Measurements from ENCODE around the gene RTN4RL2.

The RTN4RL2 gene

GRCh38 chr11:57460022-57460757 is at the start of gene RTN4RL2:
Gene RTN4RL2, plus strand, starts transcription at chr11:57460528. Its CDS starts 338 bp downstream, at chr11:57460866.
- peak; percentile 49 for DNase-seq

GRCh38 chr11:57413681-57414080 is 46.6 kb upstream of the RTN4RL2 start:
- no peak for DNase-seq

- DNase-seq = no peak
Measured at GRCh38 chr11:57414612-57415212, 45.6 kb upstream of the RTN4RL2 start.

DNA sequence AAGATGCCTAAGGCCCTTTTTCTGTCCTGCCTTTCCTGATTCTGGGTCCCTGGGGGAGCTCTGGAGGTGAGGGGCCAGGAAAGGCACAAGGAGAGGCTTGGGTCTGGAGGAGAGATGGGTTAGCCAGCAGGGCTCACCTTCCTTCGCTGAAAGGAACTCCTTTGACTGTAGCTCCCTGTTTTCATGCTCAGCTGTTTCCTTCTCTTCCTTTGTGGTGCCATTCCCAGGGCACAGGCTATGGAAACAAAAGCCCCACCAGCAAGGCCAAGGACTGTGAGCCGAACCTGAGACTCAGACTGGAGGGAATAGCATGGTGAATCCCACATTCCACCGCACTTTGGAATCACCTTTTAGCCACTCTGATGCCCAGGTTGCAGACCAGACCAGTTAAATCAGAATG is 43.9 kb upstream of the RTN4RL2 start:
- DNase-seq = no peak

GRCh38 chr11:57417056-57417455 is 43.3 kb upstream of the RTN4RL2 start:
- DNase-seq = no peak

DNA sequence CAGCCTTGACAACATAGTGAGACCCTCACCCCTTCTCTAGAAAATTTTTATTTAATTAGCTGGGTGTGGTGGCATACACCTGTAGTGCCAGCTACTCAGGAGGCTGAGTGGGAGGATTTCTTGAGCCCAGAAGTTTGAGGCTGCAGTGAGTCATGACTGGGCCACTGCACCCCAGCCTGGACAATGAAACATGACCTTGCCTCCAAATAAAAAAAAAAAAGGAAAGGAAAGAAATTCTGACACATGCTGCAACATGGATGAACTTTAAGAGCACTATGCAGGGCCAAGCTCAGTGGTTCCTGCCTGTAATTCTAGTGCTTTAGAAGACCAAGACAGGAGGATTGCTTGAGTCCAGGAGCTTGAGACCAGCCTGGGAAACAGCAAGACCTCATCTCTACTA is 42.2 kb upstream of the RTN4RL2 start:
- no peak for DNase-seq

DNA sequence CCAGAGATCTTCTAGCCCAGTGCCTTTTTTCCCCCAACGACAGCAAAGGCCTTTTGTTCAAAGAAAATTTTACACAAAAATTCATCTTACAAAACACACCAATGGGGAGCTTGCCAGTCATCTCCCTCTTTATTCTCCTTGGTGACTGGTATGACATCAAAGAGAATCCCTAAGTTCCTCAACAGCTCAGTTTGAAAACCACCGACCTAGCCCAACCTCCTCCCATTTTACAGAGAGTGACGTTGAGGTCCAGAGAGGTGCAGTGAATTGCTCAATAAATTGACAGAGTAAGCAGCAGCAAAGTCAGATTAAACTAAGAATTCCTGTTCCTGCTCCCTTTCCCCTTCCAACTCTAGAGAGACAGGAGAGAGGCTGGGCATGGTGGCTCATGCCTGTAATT is 41.2 kb upstream of the RTN4RL2 start:
- no peak for DNase-seq

- no peak for DNase-seq
Measured at GRCh38 chr11:57421066-57421465, 39.3 kb upstream of the RTN4RL2 start.

DNA sequence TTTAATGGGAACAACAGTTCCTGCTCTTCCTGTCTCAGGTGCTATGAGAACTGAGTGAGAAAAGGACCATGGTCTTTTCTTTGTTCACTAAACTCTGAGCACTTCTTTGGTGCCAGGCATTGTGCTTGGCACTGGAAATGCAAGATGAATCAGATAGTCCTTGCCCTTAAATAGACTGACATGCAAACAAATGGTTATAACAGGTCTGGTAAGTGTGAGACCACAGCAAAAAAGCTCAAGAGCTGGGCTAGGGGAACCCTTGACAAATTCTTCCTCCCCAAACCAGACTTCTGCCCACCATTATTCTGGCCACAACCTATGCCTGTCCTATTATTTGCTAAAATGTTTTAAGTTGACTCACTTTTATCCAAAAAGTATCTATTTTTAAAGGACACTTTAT is 38.5 kb upstream of the RTN4RL2 start:
- DNase-seq = no peak

GRCh38 chr11:57422669-57423068 is 37.7 kb upstream of the RTN4RL2 start:
- DNase-seq = no peak

DNA sequence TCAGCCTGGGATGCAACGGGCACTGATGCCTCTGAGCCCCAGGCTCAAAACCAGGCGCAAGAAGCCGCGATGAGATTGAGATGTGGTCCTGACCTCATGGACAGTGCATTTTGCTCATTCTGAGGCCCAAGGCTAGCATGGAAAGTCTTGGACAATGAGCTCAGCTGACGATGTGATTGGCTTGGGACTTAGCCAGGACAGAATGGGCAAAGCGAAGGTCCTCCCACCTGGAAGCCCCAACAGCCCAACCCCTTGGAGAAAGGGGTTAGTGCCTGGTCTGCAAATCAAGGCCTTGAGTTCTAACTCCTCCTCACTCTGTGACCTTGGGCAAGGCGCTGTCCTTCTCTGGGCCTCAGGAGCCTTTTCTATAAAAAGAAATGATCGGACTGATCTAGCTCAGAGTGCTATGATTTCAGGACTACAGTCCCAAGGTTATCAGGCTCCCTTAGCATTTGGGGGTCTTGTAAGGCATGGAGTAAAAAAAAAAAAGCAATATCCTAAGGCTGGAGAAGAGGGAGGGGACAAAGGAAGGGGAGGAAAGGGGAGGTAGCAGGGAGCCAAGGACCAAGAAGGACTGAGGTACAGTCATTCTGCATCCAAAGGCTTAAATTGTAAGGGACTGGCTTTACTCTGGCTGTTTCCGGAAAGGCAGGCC is 36.1 kb upstream of the RTN4RL2 start:
- no peak for DNase-seq

DNA sequence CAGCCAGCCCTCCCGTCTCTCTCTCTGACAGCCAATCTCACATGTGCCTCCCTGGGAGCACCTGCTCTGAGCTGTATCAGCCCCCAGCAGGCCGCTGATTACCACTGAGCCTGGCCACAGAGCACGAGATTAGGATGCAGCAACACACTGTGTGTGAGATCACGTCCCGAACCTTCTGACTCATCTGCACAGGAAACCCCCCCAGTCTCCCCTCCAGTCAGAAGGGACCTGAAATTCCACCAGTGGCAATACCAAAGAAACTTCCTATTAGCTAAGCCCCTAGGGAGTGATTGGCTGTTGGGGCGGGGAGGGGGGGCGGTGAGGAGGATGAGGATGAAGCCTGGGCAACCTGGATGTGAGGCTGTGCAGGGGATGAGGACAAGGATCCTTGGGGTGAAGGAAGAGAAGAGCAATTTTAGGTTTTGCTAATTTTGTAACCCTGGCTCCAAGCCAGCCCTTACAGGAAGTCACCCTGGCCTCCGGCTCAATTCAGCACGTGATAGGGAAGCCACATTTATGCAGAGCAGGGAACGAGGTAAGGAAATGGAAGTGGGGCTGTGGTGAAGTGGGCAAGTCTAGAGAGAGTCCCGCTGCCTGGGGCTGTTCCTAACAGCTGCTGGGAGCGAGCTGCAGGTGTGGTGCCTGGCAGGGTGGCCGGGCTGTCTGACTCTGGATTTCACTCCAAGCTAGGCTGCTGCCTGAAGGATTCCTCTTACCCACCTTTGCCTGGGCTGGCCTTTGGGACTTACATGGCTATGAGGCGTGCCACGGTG is 35.4 kb upstream of the RTN4RL2 start:
- DNase-seq = peak; percentile 75

DNA sequence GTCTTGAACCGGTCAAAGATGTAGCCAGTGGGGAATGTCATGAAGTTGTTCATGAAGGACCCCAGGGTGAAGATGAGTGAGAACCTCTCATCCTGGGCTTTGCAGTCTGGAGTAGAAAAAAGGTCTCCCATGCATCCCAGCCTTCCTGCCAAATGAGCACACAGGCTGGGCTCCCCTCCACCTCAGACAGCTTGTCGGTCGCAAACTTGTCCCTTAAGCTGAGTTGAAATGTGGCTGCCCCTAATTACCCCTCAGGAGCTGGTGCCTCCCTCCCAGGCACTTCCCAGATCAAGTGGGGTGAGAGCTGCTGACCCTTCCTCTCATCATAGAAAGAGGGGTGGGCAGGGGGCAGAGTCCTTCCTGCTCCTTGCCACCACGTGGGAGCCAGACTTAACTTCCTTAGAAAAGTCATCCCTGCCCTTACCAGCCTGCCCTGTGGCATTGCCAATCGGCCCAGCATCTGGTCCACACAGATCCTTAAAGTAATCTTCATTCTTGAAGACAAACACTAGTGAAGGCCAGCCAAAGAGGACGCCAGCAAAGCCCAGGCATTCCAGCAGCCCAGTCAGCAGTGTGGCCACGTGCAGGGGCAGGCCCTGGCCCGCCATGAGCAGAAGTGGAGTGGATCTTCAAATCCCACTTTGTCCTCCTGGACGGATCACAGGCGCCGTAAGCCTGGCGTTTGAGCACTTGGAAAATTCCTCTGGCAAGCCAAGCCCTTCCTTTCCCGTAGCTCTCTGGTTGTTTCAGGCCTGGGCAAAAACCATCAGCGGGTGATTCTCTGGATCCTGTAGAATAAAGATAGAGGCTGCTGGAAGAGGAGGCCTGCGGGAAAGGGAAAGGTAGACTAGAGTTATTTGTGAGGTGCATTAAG is 34.5 kb upstream of the RTN4RL2 start:
- no peak for DNase-seq

- DNase-seq = peak; percentile 34
Measured at GRCh38 chr11:57426439-57426928, 33.8 kb upstream of the RTN4RL2 start.

GRCh38 chr11:57426929-57427726 is 33.2 kb upstream of the RTN4RL2 start, which contains the start of gene SLC43A3:
Gene SLC43A3, minus strand, starts transcription at chr11:57427121. Its CDS starts 949 bp downstream, at chr11:57426172.
- peak; percentile 77 for DNase-seq

GRCh38 chr11:57427727-57428082 is 32.6 kb upstream of the RTN4RL2 start:
- DNase-seq = no peak

- DNase-seq = no peak
Measured at GRCh38 chr11:57428643-57429042, 31.7 kb upstream of the RTN4RL2 start.

DNA sequence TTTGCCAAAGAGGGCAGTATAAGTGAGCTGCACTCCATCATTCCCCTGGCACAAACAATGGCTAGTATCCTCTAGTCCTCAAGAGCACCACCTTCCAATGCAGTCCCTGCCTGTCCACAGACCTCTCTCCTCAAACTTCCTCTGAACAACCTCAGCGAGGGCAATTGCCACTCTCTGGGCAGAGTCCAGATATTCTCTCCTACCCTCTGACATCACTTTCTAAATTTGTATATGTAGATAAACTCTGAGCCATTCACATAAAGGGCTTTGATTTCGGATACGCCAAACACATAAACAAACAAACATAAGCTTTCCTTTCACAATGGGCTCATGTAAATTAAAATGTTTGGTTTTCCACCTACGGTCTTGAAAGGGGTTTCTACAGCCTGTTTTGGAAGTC is 30.4 kb upstream of the RTN4RL2 start:
- DNase-seq = no peak

GRCh38 chr11:57430952-57431351 is 29.4 kb upstream of the RTN4RL2 start:
- no peak for DNase-seq

GRCh38 chr11:57432149-57432561 is 28.2 kb upstream of the RTN4RL2 start:
- DNase-seq = no peak

- DNase-seq = no peak
Measured at GRCh38 chr11:57432714-57433163, 27.6 kb upstream of the RTN4RL2 start.
